HG02610 (cell line): ENCODE results near the gene NRIP2.
A peak's percentile ranks its signal among the peaks of the same experiment; 100 is the strongest.

Experiments
- ATAC-seq: cut with Tn5 transposase; IDR thresholded peaks from one replicate; pipeline ENCODE4 v1.9.1; 2021; ENCODE audit warnings: mild to moderate bottlenecking, moderate library complexity; ENCODE audit not compliant: unreplicated experiment

NRIP2 gene

GRCh38 chr12:2812290-2813213 lies 22.3 kb downstream of the NRIP2 start, which contains the start of gene ITFG2:
Gene ITFG2, plus strand, starts transcription at chr12:2812668. Its CDS starts 93 bp downstream, at chr12:2812761.
- peak; percentile 96 for ATAC-seq

GRCh38 chr12:2811801-2812200 lies 23.0 kb downstream of the NRIP2 start:
- ATAC-seq, result no peak

GRCh38 chr12:2806700-2807099 lies 28.1 kb downstream of the NRIP2 start:
- ATAC-seq, result no peak

GRCh38 chr12:2805143-2805520 lies 29.7 kb downstream of the NRIP2 start:
- no peak for ATAC-seq

GRCh38 chr12:2804393-2805142 lies 30.3 kb downstream of the NRIP2 start:
- ATAC-seq, result peak; percentile 44

- ATAC-seq, result peak; percentile 60
These were observed 31.0 kb downstream of the NRIP2 start for GRCh38 chr12:2803635-2804392.

GRCh38 chr12:2801044-2801783 lies 33.6 kb downstream of the NRIP2 start:
- no peak for ATAC-seq

- ATAC-seq, result no peak
These were observed 34.7 kb downstream of the NRIP2 start for GRCh38 chr12:2800046-2800570.

GRCh38 chr12:2797721-2798418 lies 37.0 kb downstream of the NRIP2 start:
- no peak for ATAC-seq

GRCh38 chr12:2796187-2796666 lies 38.6 kb downstream of the NRIP2 start:
- ATAC-seq, result no peak

- ATAC-seq, result peak; percentile 71
These were observed 39.3 kb downstream of the NRIP2 start for GRCh38 chr12:2795291-2796186.

- peak; percentile 69 for ATAC-seq
These were observed 40.0 kb downstream of the NRIP2 start, which contains the start of gene FKBP4 for GRCh38 chr12:2794736-2795289. Gene FKBP4, plus strand, starts transcription at chr12:2794970. Its CDS starts 170 bp downstream, at chr12:2795140.

GRCh38 chr12:2794191-2794735 lies 40.6 kb downstream of the NRIP2 start:
- no peak for ATAC-seq

GRCh38 chr12:2793561-2793960 lies 41.3 kb downstream of the NRIP2 start:
- ATAC-seq, result no peak

GRCh38 chr12:2792671-2793500 lies 41.9 kb downstream of the NRIP2 start:
- ATAC-seq, result no peak

GRCh38 chr12:2791089-2791488 lies 43.7 kb downstream of the NRIP2 start:
- ATAC-seq, result no peak

GRCh38 chr12:2785017-2785416 lies 49.8 kb downstream of the NRIP2 start:
- no peak for ATAC-seq
